HG02973 (cell line): ENCODE measurements around the gene PLEKHD1.
"Not testable (repeated sequence)": the region's sequence is repeated elsewhere in the genome, so short reads cannot be mapped to it uniquely, and the experiment has no call there.

ENCODE experiments used
- ATAC-seq: cut with Tn5 transposase; IDR thresholded peaks from one replicate; pipeline ENCODE4 v1.9.1; 2021; ENCODE audit warnings: moderate library complexity; ENCODE audit not compliant: unreplicated experiment

Gene PLEKHD1

GRCh38 chr14:69480136-69480535 lies 4.4 kb upstream of the PLEKHD1 start:
- no peak for ATAC-seq

GRCh38 chr14:69481815-69482568 lies 2.5 kb upstream of the PLEKHD1 start:
- peak; percentile 88 for ATAC-seq

GRCh38 chr14:69483765-69484443 lies 624 bp upstream of the PLEKHD1 start:
- no peak for ATAC-seq

GRCh38 chr14:69485315-69485660 lies 760 bp downstream of the PLEKHD1 start:
- no peak for ATAC-seq

- no peak for ATAC-seq
These were observed 1.2 kb downstream of the PLEKHD1 start for GRCh38 chr14:69485701-69486100.

- no peak for ATAC-seq
These were observed 2.7 kb downstream of the PLEKHD1 start for GRCh38 chr14:69487226-69487625.

- no peak for ATAC-seq
These were observed 3.2 kb downstream of the PLEKHD1 start for GRCh38 chr14:69487771-69488170.

GRCh38 chr14:69489495-69489894 lies 5.0 kb downstream of the PLEKHD1 start:
- no peak for ATAC-seq

- ATAC-seq = no peak
These were observed 5.8 kb downstream of the PLEKHD1 start for GRCh38 chr14:69490219-69490918.

- ATAC-seq = no peak
These were observed 6.7 kb downstream of the PLEKHD1 start for GRCh38 chr14:69491193-69491592.

- ATAC-seq = no peak
These were observed 8.5 kb downstream of the PLEKHD1 start for GRCh38 chr14:69493038-69493437.

GRCh38 chr14:69493791-69494190 lies 9.3 kb downstream of the PLEKHD1 start:
- ATAC-seq = no peak

GRCh38 chr14:69495341-69495921 lies 10.9 kb downstream of the PLEKHD1 start:
- no peak for ATAC-seq

GRCh38 chr14:69497866-69498265 lies 13.3 kb downstream of the PLEKHD1 start:
- ATAC-seq = not testable (repeated sequence)

GRCh38 chr14:69498286-69498685 lies 13.8 kb downstream of the PLEKHD1 start:
- not testable (repeated sequence) for ATAC-seq

GRCh38 chr14:69499436-69499835 lies 14.9 kb downstream of the PLEKHD1 start:
- ATAC-seq = no peak

- no peak for ATAC-seq
These were observed 15.6 kb downstream of the PLEKHD1 start for GRCh38 chr14:69500096-69500495.

GRCh38 chr14:69500736-69501135 lies 16.2 kb downstream of the PLEKHD1 start:
- no peak for ATAC-seq

GRCh38 chr14:69501423-69501838 lies 16.9 kb downstream of the PLEKHD1 start:
- no peak for ATAC-seq

GRCh38 chr14:69504775-69505174 lies 20.2 kb downstream of the PLEKHD1 start:
- no peak for ATAC-seq
